WTC11 (cell line): ENCODE results near the gene ADAM19. TPM values are rescaled to one million over a fixed set of nuclear protein-coding genes. Genes with fewer than 3 reads are reported as not detected.

Experiments used
- ATAC-seq: fragments of 200-7000 bp; cut with Tn5 transposase; 2 replicates; pipeline ENCODE4 v1.10.0; 2021; ENCODE audit warnings: mild to moderate bottlenecking, moderate library complexity
- CTCF ChIA-PET: fragments of 300-600 bp; sonication (Branson Sonifier 250); formaldehyde crosslinking; loops from one replicate; lab custom pipeline; 2021; ENCODE audit warnings: antibody characterized with exemption; lab: Charles Lee
- POLR2A ChIA-PET: fragments of 350-600 bp; sonication (Branson Sonifier 250); formaldehyde crosslinking; loops from one replicate; lab custom pipeline; 2021; ENCODE audit warnings: antibody characterized with exemption; lab: Charles Lee
- DNase-seq: peaks from one replicate; pipeline ENCODE4 v3.0.0; 2021; ENCODE audit warnings: low spot score
- H3K27ac Mint-ChIP-seq: 2 replicates; pipeline ENCODE4 v1.8.0; 2021; ENCODE audit warnings: mixed read lengths
- H3K27me3 Mint-ChIP-seq: 2 replicates; pipeline ENCODE4 v1.8.0; 2021; ENCODE audit warnings: low read depth, mild to moderate bottlenecking, moderate library complexity, mixed read lengths
- H3K36me3 Mint-ChIP-seq: 2 replicates; pipeline ENCODE4 v1.8.0; 2021; ENCODE audit warnings: mixed read lengths
- H3K4me1 Mint-ChIP-seq: 2 replicates; pipeline ENCODE4 v1.8.0; 2022; ENCODE audit warnings: mixed read lengths
- H3K4me3 Mint-ChIP-seq: 2 replicates; pipeline ENCODE4 v1.8.0; 2021; ENCODE audit warnings: mild to moderate bottlenecking, moderate library complexity, mixed read lengths
- H3K9me3 Mint-ChIP-seq: 2 replicates; pipeline ENCODE4 v1.8.0; 2021; ENCODE audit warnings: mixed read lengths
- AR ChIP-seq: fragments of 250-450 bp; sonication (Bioruptor Pico); IDR thresholded peaks from 2 replicates; pipeline ENCODE4 v1.9.0; 2021; ENCODE audit warnings: mild to moderate bottlenecking
- ATF1 ChIP-seq: sonication (generic); formaldehyde crosslinking; IDR thresholded peaks from 2 replicates; pipeline ENCODE4 v1.8.1; 2023; ENCODE audit warnings: mild to moderate bottlenecking, moderate library complexity, missing genetic modification reagents
- CBFB ChIP-seq: sonication (generic); formaldehyde crosslinking; IDR thresholded peaks from 2 replicates; pipeline ENCODE4 v1.8.1; 2022; ENCODE audit warnings: mild to moderate bottlenecking, low read depth, missing genetic modification reagents
- CREM ChIP-seq: sonication (generic); formaldehyde crosslinking; IDR thresholded peaks from 2 replicates; pipeline ENCODE4 v1.8.1; 2022; ENCODE audit warnings: mild to moderate bottlenecking, missing genetic modification reagents, moderate library complexity
- E2F4 ChIP-seq: sonication (generic); formaldehyde crosslinking; IDR thresholded peaks from 2 replicates; pipeline ENCODE4 v1.8.1; 2022; ENCODE audit warnings: low read depth, mild to moderate bottlenecking, moderate library complexity, missing genetic modification reagents, borderline replicate concordance
- FOXP1 ChIP-seq: sonication (generic); formaldehyde crosslinking; IDR thresholded peaks from 2 replicates; pipeline ENCODE4 v1.8.0; 2022; ENCODE audit warnings: missing genetic modification reagents, mild to moderate bottlenecking, moderate library complexity, borderline replicate concordance
- GRHL2 ChIP-seq: fragments of 250-450 bp; sonication (Bioruptor Pico); IDR thresholded peaks from 2 replicates; pipeline ENCODE4 v1.8.0; 2022; ENCODE audit warnings: mild to moderate bottlenecking, moderate library complexity; ENCODE audit not compliant: insufficient replicate concordance, severe bottlenecking
- HMGA2 ChIP-seq: fragments of 250-450 bp; sonication (Bioruptor Pico); IDR thresholded peaks from 2 replicates; pipeline ENCODE4 v1.4.0; 2021; ENCODE audit warnings: mild to moderate bottlenecking, moderate library complexity
- NFE2L1 ChIP-seq: sonication (generic); formaldehyde crosslinking; IDR thresholded peaks from 2 replicates; pipeline ENCODE4 v1.8.1; 2023; ENCODE audit warnings: missing genetic modification reagents
- NFYB ChIP-seq: sonication (generic); formaldehyde crosslinking; conservative IDR thresholded peaks from 2 replicates; pipeline ENCODE4 v1.8.0; 2022; ENCODE audit warnings: low read depth, missing genetic modification reagents
- RELA ChIP-seq: sonication (generic); formaldehyde crosslinking; IDR thresholded peaks from 2 replicates; pipeline ENCODE4 v1.8.1; 2022; ENCODE audit warnings: missing genetic modification reagents, mild to moderate bottlenecking, borderline replicate concordance
- SP1 ChIP-seq: sonication (generic); formaldehyde crosslinking; conservative IDR thresholded peaks from 2 replicates; pipeline ENCODE4 v1.8.1; 2022; ENCODE audit warnings: missing genetic modification reagents
- TP53 ChIP-seq: sonication (generic); formaldehyde crosslinking; IDR thresholded peaks from 2 replicates; pipeline ENCODE4 v1.8.1; 2023; ENCODE audit warnings: mild to moderate bottlenecking, missing genetic modification reagents
- ZBTB43 ChIP-seq: sonication (generic); formaldehyde crosslinking; IDR thresholded peaks from 2 replicates; pipeline ENCODE4 v1.8.1; 2023; ENCODE audit warnings: mild to moderate bottlenecking, missing genetic modification reagents
- ZNF263 ChIP-seq: sonication (generic); formaldehyde crosslinking; IDR thresholded peaks from 2 replicates; pipeline ENCODE4 v1.8.1; 2022; ENCODE audit warnings: low read depth, mild to moderate bottlenecking, moderate library complexity, missing genetic modification reagents
- ZNF281 ChIP-seq: sonication (generic); formaldehyde crosslinking; IDR thresholded peaks from 2 replicates; pipeline ENCODE4 v1.8.0; 2023; ENCODE audit warnings: mild to moderate bottlenecking, missing genetic modification reagents
- ZNF396 ChIP-seq: fragments of 250-450 bp; sonication (Bioruptor Pico); IDR thresholded peaks from 2 replicates; pipeline ENCODE4 v1.8.0; 2021; ENCODE audit warnings: mild to moderate bottlenecking, moderate library complexity, borderline replicate concordance
- ZNF671 ChIP-seq: fragments of 250-450 bp; sonication (Bioruptor Pico); IDR thresholded peaks from 2 replicates; pipeline ENCODE4 v1.8.0; 2021; ENCODE audit warnings: mild to moderate bottlenecking
- total RNA-seq: library from RNA; stranded (reverse); gene quantifications from 3 replicates; pipeline ENCODE4 v1.2.3, GENCODE V29; 2021
- TF ChIP-seq, protein P1 (sequence below): fragments of 250-450 bp; sonication (Bioruptor Pico); IDR thresholded peaks from 2 replicates; pipeline ENCODE4 v1.9.0; 2021; ENCODE audit warnings: moderate library complexity, mild to moderate bottlenecking, inconsistent platforms, borderline replicate concordance
- TF ChIP-seq, protein P2 (sequence below): sonication (generic); formaldehyde crosslinking; IDR thresholded peaks from 2 replicates; pipeline ENCODE4 v1.8.1; 2022; ENCODE audit warnings: low read depth, missing genetic modification reagents, borderline replicate concordance

ADAM19 gene
- total RNA-seq, 1 experiment from 2014 or later: 28.6 TPM

DNA sequence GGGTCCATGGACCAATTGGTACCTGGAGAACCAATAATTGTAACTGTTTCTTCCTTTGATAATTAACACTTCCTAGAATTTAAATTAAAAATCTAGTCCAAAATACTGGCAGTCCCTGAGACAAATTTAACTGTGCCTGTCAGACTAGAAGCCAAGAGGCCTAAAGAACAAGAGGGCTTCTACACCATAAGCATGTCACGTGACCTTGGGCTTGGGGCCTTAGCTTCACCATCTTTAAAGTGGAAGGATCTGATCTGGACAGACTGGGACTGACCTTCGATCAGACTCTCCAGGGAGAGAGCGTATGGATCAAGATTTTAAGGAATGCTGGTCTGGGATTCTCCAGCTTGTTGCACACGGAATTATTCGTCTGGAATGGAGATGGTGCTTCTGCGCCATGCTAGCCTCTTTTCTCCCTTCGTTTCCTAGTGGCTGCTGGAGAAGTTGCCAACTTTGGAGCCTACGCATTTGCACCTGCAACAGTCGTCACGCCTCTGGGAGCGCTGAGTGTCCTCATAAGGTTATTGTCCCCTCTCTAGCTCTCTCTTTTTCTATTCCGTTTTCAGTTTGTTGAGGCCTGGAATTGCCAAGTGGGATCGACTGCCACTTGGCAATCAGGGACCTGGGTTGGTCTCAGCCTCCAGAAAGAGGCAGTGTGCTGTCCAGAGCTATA lies 107.1 kb downstream of the ADAM19 start:
- H3K4me3 Mint-ChIP-seq: no peak overlapping the region
- ChIA-PET CTCF (interaction anchor here (1.4 to 2.0 kb wide), 2 partner anchors 114 to 165 kb away, joined by 3 to 7 read pairs; no protein-coding TSS in a partner anchor), POLR2A (no interaction called here)
- no peaks in the 10 kb centered on the region for H3K36me3 Mint-ChIP-seq
- TF ChIP-seq ZNF396 (CRISPR knock-in tag) (no peak), CBFB (no peak), ZBTB43 (CRISPR knock-in tag) (no peak), RELA (no peak), ATF1 (CRISPR knock-in tag) (no peak), NFE2L1 (CRISPR knock-in tag) (no peak), HMGA2 (CRISPR knock-in tag) (no peak), TP53 (no peak), ZNF281 (CRISPR knock-in tag) (no peak), CREM (CRISPR knock-in tag) (no peak), E2F4 (no peak), ZNF263 (CRISPR knock-in tag) (no peak), AR (CRISPR knock-in tag) (no peak), GRHL2 (CRISPR knock-in tag) (no peak), SP1 (CRISPR knock-in tag) (no peak), NFYB (no peak), ZNF671 (CRISPR knock-in tag) (no peak), FOXP1 (no peak)
- TF ChIP-seq, protein P1, sequence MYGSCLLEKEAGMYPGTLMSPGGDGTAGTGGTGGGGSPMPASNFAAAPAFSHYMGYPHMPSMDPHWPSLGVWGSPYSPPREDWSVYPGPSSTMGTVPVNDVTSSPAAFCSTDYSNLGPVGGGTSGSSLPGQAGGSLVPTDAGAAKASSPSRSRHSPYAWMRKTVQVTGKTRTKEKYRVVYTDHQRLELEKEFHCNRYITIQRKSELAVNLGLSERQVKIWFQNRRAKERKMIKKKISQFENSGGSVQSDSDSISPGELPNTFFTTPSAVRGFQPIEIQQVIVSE (CRISPR knock-in tag): no peak
- TF ChIP-seq, protein P2, sequence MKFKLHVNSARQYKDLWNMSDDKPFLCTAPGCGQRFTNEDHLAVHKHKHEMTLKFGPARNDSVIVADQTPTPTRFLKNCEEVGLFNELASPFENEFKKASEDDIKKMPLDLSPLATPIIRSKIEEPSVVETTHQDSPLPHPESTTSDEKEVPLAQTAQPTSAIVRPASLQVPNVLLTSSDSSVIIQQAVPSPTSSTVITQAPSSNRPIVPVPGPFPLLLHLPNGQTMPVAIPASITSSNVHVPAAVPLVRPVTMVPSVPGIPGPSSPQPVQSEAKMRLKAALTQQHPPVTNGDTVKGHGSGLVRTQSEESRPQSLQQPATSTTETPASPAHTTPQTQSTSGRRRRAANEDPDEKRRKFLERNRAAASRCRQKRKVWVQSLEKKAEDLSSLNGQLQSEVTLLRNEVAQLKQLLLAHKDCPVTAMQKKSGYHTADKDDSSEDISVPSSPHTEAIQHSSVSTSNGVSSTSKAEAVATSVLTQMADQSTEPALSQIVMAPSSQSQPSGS (CRISPR knock-in tag): no peak
- H3K27ac Mint-ChIP-seq: no peak overlapping the region
- H3K9me3 Mint-ChIP-seq: no peaks in the 10 kb centered on the region
- ATAC-seq (no peak), DNase-seq (no peak)
- peaks cover 11% of the 10 kb centered on the region for H3K4me1 Mint-ChIP-seq
- H3K27me3 Mint-ChIP-seq: peaks cover 5% of the 10 kb centered on the region
